Immature natural killer cell (primary cell): ENCODE results near the gene XPO6. TPM values are rescaled to one million over a fixed set of nuclear protein-coding genes. Genes with fewer than 3 reads are reported as not detected.
A peak's percentile ranks its signal among the peaks of the same experiment; 100 is the strongest.

Experiments used
- DNase-seq, 3 donors: peaks; one replicate each; pipeline ENCODE4 v3.0.0; 2022; ENCODE audit warnings: mixed read lengths in 1 of 3
- H3K27ac Mint-ChIP-seq, 6 donors: one replicate each; pipeline ENCODE4 v1.8.0; 2020; ENCODE audit warnings: mixed read lengths in 6 of 6, mild to moderate bottlenecking in 5 of 6, inconsistent platforms in 4 of 6, moderate library complexity in 3 of 6
- H3K27me3 Mint-ChIP-seq, 3 donors: one replicate each; pipeline ENCODE4 v1.8.0; 2020 to 2021; ENCODE audit warnings: low read depth in 3 of 3, mild to moderate bottlenecking in 3 of 3, mixed read lengths in 3 of 3, moderate library complexity in 3 of 3, inconsistent platforms in 1 of 3
- H3K36me3 Mint-ChIP-seq, 3 donors: one replicate each; pipeline ENCODE4 v1.8.0; 2020; ENCODE audit warnings: mixed read lengths in 3 of 3, inconsistent platforms in 2 of 3, mild to moderate bottlenecking in 2 of 3
- H3K4me1 Mint-ChIP-seq, 2 donors: one replicate each; pipeline ENCODE4 v1.8.0; 2020; ENCODE audit warnings: inconsistent platforms in 2 of 2, mild to moderate bottlenecking in 2 of 2, mixed read lengths in 2 of 2, moderate library complexity in 1 of 2
- H3K4me3 Mint-ChIP-seq, 5 donors: one replicate each; pipeline ENCODE4 v1.8.0; 2020; ENCODE audit warnings: mild to moderate bottlenecking in 5 of 5, mixed read lengths in 5 of 5, inconsistent platforms in 3 of 5, moderate library complexity in 3 of 5
- H3K9me3 Mint-ChIP-seq, 6 donors: one replicate each; pipeline ENCODE4 v1.8.0; 2020; ENCODE audit warnings: mild to moderate bottlenecking in 6 of 6, mixed read lengths in 6 of 6, inconsistent platforms in 4 of 6, moderate library complexity in 3 of 6
- polyA plus RNA-seq, 3 donors: library from polyadenylated mRNA; unstranded; fragments of 300-500 nt; fragmentation: Illumina TruSeq; gene quantifications; one replicate each; pipeline ENCODE4 v1.2.3, GENCODE V29; 2021

Gene XPO6
- polyA plus RNA-seq, 3 donors from 2014 or later: 40.7 to 75.5 (median 42.2) TPM

DNA sequence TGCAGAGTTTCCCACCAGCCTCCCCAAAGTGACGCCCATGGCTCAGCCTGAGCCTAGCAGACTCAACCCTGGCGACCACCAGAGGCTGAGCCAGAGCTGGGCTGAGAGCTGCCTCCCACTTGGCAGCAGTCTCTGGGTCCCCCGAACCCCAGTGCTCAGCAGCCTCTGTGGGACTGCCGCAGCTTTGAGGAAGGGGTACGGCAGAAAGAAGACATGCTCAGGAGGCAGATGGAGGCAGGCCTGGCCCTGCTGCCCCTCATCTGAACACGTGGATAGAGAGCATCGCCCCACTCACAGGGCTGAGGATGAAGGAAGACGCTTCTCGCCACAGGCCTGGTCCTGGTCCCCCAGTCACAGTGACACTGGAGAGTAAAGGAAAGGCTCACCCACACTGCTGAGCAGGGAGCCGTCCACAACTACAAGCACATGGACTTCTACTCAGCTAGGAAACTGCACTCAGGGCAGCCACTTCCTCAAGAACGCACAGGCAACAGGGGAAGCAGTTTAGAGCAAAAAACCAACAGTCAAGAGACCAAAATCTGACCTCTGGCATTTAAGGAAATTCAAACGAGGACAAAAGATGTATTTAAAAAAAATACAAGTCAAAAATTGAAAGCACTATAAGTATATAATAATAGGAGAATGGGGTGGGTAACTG, 103.0 kb downstream of the XPO6 start:
- DNase-seq: no peak
- Mint-ChIP-seq H3K36me3 (peaks cover 13 to 58% (median 35%) of the 10 kb centered on the region in 3 donors), H3K9me3 (no peaks in the 10 kb centered on the region), H3K27ac (peak overlapping the region in 4 of 6 donors; percentile 6 to 70 (median 52)), H3K4me3 (no peak overlapping the region), H3K27me3 (peaks cover 0 to 6% (median 0%) of the 10 kb centered on the region in 3 donors), H3K4me1 (peaks cover 17 to 33% of the 10 kb centered on the region in 2 donors)

DNA sequence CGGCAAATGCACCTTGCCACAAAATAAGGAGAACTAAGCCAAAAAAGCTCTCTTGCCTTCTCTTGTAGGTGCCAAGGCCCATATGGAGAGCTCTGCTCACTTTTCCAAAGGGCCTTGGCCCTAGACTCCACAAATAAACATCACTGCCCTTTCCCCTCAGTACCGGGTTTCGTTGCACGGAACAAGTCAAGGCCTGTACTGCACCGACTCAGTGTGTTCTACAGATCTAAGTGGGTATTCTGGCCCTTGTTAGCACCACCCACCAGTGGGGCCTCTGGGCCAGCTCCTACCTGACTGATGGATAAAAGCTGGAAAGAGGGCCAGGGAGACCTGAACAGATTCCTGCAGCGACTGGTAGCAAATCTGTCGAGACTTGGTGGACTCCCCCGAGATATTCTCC, 104.5 kb downstream of the XPO6 start:
- DNase-seq: no peak
- H3K4me3 Mint-ChIP-seq: no peak overlapping the region
- no peaks in the 10 kb centered on the region for H3K9me3 Mint-ChIP-seq
- peaks cover 17 to 61% (median 35%) of the 10 kb centered on the region in 3 donors for H3K36me3 Mint-ChIP-seq
- H3K4me1 Mint-ChIP-seq: peaks cover 17 to 33% of the 10 kb centered on the region in 2 donors
- peak overlapping the region in 5 of 6 donors; percentile 15 to 70 (median 42) for H3K27ac Mint-ChIP-seq
- peaks cover 0 to 8% (median 0%) of the 10 kb centered on the region in 3 donors for H3K27me3 Mint-ChIP-seq

GRCh38 chr16:28106467-28107215, 105.1 kb downstream of the XPO6 start:
- no peak for DNase-seq
- H3K9me3 Mint-ChIP-seq: no peaks in the 10 kb centered on the region
- H3K4me3 Mint-ChIP-seq: no peak overlapping the region
- peak overlapping the region in 3 of 6 donors; percentile 28 to 70 (median 48) for H3K27ac Mint-ChIP-seq
- H3K4me1 Mint-ChIP-seq: peaks cover 17 to 33% of the 10 kb centered on the region in 2 donors
- peaks cover 0 to 6% (median 0%) of the 10 kb centered on the region in 3 donors for H3K27me3 Mint-ChIP-seq
- peaks cover 21 to 65% (median 39%) of the 10 kb centered on the region in 3 donors for H3K36me3 Mint-ChIP-seq

DNA sequence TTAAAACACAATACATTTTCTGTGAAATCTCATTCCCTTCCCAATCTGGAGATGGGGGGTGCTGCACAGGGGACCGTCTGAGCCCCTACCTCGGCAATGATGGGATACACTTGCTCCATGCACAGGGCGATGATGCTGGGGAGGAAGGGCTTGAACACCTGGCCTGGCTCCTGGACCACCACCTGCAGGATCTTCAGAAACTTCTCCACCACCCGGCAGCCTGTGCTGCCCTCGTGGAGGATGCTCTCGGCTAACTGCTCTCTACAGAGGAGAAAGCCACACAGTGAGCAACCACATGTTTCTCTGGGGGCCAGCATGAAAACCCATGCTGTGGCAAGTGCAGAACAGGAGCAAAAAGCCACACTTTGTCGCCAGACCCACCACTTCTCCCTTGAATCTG, 105.8 kb downstream of the XPO6 start:
- no peak for DNase-seq
- Mint-ChIP-seq H3K4me3 (no peak overlapping the region), H3K27me3 (peaks cover 0 to 6% (median 0%) of the 10 kb centered on the region in 3 donors), H3K27ac (peak overlapping the region in 3 of 6 donors; percentile 7 to 46 (median 39)), H3K36me3 (peaks cover 21 to 60% (median 34%) of the 10 kb centered on the region in 3 donors), H3K9me3 (no peaks in the 10 kb centered on the region), H3K4me1 (peaks cover 15 to 27% of the 10 kb centered on the region in 2 donors)

DNA sequence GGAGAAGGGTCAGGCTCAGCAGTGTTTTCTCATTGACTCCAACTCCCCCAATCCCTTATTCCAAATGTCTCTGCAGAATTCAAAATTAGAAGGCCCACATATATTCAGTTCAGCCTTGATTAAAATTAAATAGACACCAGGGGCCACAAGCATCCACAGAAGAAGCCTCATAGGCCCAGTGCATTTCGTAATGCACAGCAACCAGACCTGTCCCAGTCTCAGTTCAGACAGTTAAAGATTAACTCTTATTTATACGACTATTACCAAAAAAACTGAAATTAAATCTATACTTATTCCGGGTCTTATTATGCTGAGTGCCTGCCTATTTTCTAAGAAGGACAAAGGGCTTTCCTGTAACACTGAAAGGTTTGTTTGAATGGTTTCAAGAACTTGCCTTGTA, 106.5 kb downstream of the XPO6 start:
- no peak for DNase-seq
- Mint-ChIP-seq H3K4me3 (no peak overlapping the region), H3K27ac (peak overlapping the region in 1 of 6 donors; percentile 39), H3K36me3 (peaks cover 23 to 57% (median 31%) of the 10 kb centered on the region in 3 donors), H3K4me1 (peaks cover 10 to 21% of the 10 kb centered on the region in 2 donors), H3K27me3 (peaks cover 0 to 6% (median 0%) of the 10 kb centered on the region in 3 donors), H3K9me3 (no peaks in the 10 kb centered on the region)

DNA sequence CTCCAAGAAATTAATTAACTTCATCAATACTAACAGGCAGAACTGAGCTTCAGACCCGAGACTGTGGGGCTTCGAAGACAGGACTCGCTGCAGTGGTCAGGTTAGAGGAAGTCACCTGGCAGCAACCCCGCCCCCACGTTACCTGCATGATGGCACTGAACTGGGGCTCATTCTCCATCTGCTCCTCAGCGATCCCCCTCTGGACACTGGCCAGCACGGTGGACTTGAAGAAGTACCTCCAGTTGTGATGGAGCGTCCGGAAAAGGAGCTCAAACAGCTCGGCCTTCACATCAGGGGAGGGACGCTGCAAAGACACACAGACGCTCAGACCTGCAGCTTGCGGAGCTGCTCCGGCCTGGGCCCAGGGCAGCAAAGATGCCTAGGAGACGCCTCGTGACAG, 107.4 kb downstream of the XPO6 start:
- Mint-ChIP-seq H3K36me3 (peaks cover 25 to 60% (median 33%) of the 10 kb centered on the region in 3 donors), H3K27me3 (peaks cover 0 to 6% (median 0%) of the 10 kb centered on the region in 3 donors), H3K4me3 (no peak overlapping the region), H3K27ac (no peak overlapping the region), H3K9me3 (no peaks in the 10 kb centered on the region), H3K4me1 (peaks cover 3 to 12% of the 10 kb centered on the region in 2 donors)
- DNase-seq: no peak

- peaks cover 0 to 4% (median 2%) of the 10 kb centered on the region in 3 donors for H3K27me3 Mint-ChIP-seq
- peaks cover 0 to 8% of the 10 kb centered on the region in 2 donors for H3K4me1 Mint-ChIP-seq
- H3K36me3 Mint-ChIP-seq: peaks cover 25 to 65% (median 33%) of the 10 kb centered on the region in 3 donors
- no peak overlapping the region for H3K4me3 Mint-ChIP-seq
- no peak for DNase-seq
- H3K27ac Mint-ChIP-seq: peak overlapping the region in 1 of 6 donors; percentile 28
- no peaks in the 10 kb centered on the region for H3K9me3 Mint-ChIP-seq
Observed at GRCh38 chr16:28103516-28104170, 108.1 kb downstream of the XPO6 start.

GRCh38 chr16:28101533-28101890, 110.3 kb downstream of the XPO6 start:
- H3K4me1 Mint-ChIP-seq: no peaks in the 10 kb centered on the region
- no peak overlapping the region for H3K27ac Mint-ChIP-seq
- peaks cover 16 to 60% (median 23%) of the 10 kb centered on the region in 3 donors for H3K36me3 Mint-ChIP-seq

GRCh38 chr16:28100810-28101532, 110.8 kb downstream of the XPO6 start:
- Mint-ChIP-seq H3K4me3 (no peak overlapping the region), H3K27me3 (peaks cover 2 to 6% (median 3%) of the 10 kb centered on the region in 3 donors), H3K4me1 (no peaks in the 10 kb centered on the region), H3K9me3 (no peaks in the 10 kb centered on the region), H3K27ac (peak overlapping the region in 2 of 6 donors; percentile 34 to 50), H3K36me3 (peaks cover 16 to 57% (median 23%) of the 10 kb centered on the region in 3 donors)
- no peak for DNase-seq

More at GRCh38 chr16:28101533-28101890, 110.3 kb downstream of the XPO6 start:
- Mint-ChIP-seq H3K4me3 (no peak overlapping the region), H3K27me3 (peaks cover 2 to 7% (median 3%) of the 10 kb centered on the region in 3 donors), H3K9me3 (no peaks in the 10 kb centered on the region)
- DNase-seq: no peak

DNA sequence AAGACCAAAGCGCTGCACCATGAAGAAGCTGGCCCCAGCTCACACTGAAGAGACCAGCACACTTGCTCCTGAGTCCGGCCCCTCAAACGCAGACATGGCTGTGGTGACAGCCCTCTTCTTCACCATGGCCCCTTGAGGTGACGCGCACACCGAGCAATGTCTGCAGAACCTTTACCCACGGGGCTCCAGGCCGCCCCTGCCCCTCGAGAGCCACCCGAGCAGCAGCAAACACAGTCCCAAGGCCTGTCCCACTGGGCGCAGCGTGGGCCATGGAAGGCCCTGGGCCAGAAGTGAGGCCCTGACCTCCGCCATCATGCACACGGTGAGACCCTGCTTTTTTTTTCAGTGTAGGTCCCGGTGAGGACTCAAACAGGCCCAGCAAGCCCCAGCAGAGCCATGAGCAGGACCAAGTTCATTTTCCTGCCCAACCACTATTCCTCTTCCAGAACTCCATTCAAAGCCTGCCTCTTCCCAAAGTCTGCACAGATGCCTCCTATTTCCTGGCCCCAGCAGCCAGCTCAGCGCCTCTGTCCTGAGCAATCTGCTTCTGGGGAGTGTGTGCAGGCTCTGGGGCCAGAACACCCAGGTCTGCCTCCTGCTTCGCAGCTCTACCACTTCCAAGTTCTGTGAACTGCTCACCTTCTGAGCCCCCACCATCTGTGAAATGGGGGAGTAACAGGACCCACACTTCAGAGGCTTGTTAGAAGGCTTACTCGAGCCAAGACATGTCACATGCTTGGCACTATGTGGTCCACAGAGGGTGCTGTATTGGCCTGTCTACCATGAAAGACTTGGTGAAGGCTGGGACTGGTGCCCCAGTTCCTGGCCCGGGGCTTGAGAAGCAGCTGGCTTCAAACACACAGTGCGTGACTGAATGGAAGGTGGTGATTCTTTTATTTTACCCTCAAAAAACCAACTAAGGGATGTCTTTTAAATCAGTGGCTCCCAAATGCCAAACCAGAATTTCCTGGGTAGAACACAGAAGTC, 112.5 kb downstream of the XPO6 start:
- no peak for DNase-seq
- Mint-ChIP-seq H3K4me3 (no peak overlapping the region), H3K9me3 (no peaks in the 10 kb centered on the region), H3K27ac (peak overlapping the region in 3 of 6 donors; percentile 12 to 64 (median 43)), H3K27me3 (peaks cover 2 to 8% (median 3%) of the 10 kb centered on the region in 3 donors), H3K36me3 (peaks cover 12 to 41% (median 13%) of the 10 kb centered on the region in 3 donors), H3K4me1 (no peaks in the 10 kb centered on the region)

DNA sequence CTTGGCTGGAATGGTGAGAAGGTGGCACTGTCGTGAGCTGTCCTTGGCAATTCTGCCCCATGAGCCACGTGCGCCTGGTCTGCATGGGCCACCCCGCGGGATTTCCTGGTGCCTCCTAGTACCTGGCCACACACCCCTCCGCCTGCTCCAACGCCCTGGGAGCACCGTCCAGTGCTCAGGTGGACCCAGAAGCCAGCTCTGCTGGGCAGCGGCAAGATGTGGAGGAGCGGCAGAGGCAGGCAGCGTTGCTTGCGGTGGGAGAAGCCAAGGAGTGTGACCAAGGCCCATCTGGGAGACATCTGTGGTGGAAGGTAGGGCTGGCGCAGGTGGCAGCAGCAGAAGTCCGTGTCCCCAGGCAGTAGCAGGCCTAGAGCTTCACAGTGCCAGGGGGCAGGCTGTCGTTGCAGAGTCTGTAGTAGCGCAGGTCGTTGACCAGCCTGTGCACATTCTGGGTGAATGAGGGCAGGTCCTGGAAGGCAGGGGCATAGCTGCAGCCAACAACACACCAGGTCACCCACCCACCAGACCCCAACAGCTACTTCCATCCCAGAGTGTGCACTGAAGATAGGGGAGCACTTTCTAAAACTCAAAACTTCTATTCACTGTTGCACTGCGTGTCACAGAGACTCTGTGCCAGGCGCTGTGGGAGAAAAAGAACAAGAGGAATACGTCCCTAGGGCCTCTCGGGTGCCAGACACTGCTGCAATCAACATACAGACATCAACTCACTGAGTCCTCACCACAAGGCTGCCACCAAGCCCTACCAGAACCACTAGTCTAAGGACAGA, 113.4 kb downstream of the XPO6 start:
- H3K9me3 Mint-ChIP-seq: no peaks in the 10 kb centered on the region
- H3K36me3 Mint-ChIP-seq: peaks cover 12 to 32% (median 13%) of the 10 kb centered on the region in 3 donors
- no peaks in the 10 kb centered on the region for H3K4me1 Mint-ChIP-seq
- DNase-seq: no peak
- peak overlapping the region in 1 of 6 donors; percentile 12 for H3K27ac Mint-ChIP-seq
- H3K4me3 Mint-ChIP-seq: no peak overlapping the region
- H3K27me3 Mint-ChIP-seq: peaks cover 2 to 8% (median 3%) of the 10 kb centered on the region in 3 donors
